NCI-H526 (cell line): ENCODE measurements around the gene NPAS3.

ENCODE experiments used
- DNase-seq, 2 experiments: peaks; one replicate each; lab custom pipeline; 2025; lab: John Stamatoyannopoulos, UW

NPAS3 gene

DNA sequence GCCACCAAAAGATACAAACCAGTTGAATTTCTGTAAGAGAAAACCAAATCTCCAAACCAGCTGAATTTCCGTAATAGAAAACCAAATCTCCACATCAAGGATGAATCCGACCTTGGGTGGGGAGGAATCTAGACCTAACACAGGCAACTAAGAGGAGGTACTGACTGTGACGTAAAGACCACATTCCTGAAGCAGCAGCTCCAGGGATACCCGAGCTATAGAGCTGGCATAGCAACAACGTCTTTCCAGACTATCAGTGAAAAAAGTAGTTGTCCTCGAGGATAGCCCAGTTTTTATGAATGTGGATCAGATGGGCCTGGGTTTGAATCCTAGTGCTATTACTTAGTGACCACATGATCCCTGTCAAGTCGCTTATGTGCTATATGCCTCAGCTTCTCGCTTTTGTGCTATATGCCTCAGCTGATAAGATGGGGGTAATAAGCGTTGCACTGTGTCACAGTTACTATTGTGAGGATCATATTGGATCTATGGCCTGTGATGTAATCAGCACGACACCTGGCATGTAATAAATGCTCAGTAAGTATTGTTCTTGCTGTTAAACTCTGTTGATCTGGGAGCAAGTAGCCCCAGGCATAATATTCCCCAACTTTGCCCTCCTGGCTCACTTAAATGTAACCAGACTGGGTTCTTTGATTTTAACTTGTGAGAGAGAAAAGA, 898.4 kb downstream of the NPAS3 start:
- no peak for DNase-seq

DNA sequence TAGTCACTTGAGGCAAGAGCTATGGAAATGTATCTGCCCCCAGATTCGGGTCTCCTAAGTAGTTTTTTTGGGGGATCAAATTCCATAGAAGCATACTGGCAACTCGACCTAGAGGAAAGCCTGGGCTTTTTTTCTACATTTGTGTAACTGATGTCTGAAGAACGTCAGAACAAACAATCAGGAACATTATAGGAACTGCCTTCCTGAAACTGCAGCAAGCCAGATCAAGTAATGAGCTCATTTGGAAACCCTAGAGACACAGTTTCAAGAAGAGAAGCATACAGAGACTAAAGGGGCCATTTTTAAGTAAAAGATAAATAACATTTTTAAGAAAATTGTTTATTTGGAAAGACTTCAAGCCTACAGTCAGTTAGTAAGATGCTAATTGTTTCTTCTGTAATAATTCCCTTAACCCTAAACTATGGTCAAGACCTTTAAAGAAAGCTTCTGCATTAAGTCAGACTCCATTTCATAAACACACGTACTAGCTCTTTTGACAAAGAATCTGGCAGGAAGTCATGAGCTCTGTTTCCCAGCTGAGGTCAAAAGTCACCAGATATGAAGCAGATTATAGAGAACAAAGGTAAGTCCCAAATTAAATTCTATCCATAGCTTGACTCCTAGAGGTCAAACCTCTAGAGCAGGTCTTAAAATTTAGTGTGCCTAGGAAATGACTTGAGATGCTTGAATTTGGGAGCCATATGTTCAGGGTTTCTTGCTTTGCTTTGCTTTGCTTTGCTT, 899.4 kb downstream of the NPAS3 start:
- DNase-seq = peak in 1 of 2 experiments; percentile 16

DNA sequence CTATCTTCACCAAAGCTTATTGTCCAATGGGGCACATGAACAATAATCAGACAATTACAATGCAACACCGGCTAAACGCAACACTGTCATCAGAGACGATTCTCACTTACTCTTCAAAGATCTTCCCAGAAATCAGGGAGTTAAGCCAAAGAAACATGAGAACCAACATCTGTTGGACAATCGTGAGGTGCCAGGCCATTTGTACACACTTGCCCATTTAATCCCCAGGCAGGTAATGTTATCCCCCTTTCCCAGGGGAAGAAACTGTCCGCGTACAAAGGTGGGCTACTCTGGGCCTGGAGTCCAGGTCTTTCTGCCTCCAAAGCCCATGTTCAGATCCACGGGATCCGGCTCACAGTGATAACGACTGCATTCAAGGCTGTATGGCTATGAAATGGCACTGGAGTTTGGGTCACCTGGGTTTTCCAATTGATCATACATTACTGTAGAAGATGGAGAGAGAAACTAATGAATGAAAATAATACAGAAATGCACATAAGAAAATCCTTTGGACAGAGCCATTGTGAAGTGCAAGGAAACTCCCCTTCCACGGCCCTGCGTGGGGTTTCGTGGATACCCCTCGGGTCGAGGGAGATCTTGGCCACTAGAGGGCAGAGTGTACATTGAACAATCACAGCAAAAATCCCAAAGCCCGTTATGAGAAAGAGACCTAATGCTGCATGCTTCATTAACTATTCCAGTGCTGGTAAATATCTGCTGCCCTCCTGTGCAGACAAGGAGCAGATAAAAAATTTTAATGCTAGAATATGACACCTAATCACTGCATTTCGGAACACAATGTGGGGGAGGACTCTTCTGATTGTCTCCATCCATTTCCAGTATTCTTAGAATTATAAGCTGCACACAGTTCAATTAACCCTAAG, 900.8 kb downstream of the NPAS3 start:
- peak; percentile 58 to 85 for DNase-seq

DNA sequence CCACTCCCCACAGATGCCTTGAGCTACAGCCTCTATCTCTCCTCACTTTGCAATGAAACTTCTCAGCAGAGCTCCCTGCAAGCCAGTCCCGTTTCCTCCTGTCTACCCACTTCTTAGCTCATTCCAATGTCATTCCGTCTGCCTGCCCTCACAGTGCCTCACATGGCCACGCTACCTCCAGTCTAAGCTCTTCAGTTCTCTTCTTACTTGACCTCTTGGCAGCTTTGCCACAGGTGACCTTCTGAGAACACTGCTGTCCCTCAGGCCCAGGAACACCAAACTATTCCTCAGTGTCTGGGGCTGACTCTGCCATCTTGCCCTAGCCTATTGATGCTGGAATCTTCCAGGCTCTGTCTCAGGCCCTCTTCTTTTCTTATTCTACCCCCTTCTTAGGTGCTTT, 902.1 kb downstream of the NPAS3 start:
- no peak for DNase-seq

DNA sequence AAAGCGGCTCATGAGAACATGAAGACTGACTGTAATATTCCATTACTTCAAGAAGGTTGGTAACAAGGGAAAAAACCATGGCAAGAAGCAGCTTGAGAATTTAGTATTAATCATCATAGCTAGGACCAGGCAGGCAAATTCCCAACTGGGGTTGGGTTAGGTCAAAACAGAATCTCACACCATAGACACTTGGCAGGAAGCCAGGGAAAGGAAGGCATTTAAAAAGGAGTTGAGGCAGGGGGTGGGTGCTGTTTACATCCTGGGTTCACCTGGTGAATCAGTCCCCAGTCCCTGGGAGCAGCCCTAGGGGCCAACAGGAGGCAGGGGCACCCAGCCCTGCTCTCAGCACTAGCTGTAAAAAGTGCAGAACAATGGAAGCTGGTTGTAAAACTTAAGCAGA, 903.6 kb downstream of the NPAS3 start:
- peak; percentile 37 to 70 for DNase-seq

DNA sequence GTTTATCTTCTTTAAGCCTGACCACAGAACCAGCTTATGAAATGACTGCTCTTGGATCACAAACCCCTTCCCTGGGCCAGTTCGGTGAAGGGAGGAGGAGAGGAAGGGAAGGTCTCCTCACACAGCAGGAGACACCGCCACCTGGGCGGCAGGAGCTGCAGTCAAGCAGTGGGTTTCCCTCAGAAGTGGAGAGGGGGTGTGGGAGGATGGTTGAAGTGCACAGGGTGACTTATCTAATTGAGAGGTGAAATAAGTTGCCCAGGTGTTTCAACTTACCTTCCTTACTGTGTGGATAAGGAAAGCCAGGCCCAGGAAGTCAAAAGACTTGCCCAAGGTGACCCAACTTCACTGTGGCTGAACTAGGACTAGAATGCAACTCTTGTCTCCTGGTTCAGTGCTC, 905.4 kb downstream of the NPAS3 start:
- peak in 1 of 2 experiments; percentile 27 for DNase-seq

DNA sequence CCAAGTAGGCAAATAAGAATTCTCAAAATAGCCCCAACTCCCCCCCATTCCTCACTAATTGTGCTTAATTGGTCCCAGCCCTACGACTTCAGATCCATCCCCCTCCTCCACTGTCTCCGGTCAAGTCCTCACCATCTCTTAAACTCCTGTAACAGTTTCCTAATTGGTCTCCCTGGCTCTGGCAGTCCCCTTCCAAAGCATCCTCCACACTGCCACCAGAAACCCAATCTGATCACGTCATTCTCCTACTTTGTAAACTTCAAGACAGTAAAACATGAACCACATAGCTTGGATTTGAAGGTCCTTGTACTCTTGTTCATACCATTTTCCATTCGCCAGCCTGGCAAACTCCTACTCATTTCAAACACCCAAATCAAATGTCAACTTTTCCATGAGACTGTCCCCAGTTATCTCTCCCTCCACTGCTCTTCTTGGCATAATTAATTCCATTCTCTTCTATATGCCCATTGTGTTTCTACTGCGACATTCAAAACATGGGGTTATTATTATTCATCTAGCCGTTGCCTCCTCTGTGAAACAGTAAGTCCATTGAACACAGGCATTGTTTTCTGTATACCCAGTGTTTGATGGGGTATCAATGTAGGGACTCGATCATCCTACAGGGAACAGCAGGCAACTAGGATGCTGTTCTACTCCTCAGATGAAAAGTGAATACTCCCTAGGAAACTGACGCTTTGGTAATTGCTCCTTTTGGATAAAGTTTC, 907.6 kb downstream of the NPAS3 start:
- DNase-seq = peak; percentile 86 to 93

DNA sequence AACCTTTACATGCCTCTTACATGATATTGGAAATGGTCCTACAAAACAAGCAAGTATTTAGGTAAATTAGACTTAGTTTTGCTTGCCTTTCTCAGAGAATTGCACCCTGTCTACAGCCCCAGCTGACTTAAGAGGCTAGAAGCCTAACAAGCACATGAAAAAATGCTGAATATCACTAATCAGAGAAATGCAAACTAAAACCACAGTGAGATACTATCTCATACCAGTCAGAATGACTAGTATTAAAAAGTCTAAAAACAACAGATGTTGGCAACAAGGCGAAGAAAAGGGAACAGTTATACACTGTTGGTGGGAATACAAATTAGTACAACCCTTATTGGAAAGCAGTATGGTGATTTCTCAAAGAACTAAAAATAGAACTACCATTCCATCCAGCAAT, 908.4 kb downstream of the NPAS3 start:
- peak; percentile 24 to 26 for DNase-seq

DNA sequence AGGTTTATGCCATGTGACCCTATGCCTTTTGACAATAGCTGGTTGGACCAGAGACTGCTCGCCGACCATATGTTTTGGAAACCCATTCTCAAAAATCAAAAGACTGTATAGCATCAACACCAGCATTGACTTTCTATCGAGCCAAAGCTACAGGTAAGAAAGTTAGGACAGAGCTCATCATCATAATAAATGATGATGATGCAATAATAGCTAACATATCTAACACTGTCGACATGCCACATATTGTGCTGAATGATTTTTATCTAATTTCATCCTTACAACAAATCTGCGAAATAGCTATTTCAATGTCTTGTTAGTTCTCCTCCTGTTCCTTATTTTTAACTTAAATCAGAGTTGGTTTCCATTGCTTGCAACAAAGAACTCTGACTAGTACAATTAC, 909.3 kb downstream of the NPAS3 start:
- no peak for DNase-seq

DNA sequence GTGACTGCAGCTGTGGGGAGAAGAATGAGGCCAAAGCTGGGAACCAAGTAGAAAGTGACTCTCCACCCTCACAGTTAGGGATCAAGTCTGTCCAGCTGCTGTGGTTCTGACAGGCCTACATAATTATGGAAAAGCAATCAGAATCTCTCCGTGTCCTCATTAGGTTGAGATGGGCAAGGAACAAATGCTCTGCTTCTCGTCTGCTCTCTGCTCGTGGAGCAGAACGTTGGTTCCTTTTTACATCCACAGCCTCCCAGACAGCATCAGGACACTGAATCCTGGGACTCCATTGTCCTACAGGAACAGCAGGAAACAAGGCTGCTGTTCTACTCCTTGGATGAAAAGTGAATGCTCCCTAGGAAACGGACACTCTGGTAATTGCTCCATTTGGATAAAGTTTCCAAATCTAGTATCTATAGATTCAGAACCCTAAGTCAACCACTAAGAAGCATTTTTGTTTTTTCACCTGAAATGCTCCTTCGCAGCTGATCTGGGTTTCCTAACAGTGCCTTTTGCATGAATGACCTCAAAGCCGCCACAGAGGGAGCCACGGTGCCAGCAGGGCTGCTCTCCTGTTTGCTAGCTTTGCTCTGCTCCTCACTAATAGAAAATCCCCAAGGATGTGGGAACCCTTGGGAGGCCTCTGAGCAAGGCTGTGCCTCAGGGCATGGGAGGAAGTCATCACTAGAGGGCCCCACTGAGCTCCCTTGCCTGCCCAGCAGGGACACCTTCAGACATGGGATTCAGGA, 910.2 kb downstream of the NPAS3 start:
- peak; percentile 93 to 98 for DNase-seq

DNA sequence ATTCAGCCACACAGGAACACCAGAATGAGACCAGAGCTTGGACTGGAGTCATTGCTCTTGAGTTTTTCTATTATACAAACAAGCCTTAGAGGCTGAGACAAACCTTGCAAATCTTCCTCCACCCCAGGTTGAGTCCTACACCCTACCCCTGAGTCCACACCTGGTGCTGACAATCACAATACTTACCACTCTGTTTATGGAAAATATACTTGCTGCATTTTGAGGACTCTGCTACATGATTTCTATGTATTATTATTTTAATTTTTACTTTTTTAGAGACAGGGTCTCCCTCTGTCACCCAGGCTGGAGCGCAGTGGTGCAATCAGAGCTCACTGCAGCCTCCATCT, 910.7 kb downstream of the NPAS3 start:
- no peak for DNase-seq

DNA sequence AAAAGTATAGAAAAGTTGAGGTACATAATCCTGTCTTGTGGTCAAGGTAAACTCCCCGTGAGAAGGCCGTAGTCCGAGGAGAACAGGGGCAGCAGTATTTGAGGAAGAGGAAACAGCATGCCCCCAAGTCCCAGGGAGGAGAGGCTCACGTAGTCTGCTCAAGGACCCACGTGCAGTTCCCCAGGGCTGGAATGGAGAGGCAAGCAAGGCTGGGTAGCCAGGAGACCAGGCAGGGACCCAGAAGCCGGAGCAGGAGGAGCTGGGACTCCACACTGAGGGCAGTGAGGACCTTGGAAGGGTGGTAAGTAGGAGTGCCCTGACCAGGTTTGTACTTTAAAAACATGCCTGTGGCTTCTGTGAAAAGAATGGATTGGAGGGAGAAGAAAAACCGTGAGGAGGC, 912.1 kb downstream of the NPAS3 start:
- peak in 1 of 2 experiments; percentile 74 for DNase-seq

DNA sequence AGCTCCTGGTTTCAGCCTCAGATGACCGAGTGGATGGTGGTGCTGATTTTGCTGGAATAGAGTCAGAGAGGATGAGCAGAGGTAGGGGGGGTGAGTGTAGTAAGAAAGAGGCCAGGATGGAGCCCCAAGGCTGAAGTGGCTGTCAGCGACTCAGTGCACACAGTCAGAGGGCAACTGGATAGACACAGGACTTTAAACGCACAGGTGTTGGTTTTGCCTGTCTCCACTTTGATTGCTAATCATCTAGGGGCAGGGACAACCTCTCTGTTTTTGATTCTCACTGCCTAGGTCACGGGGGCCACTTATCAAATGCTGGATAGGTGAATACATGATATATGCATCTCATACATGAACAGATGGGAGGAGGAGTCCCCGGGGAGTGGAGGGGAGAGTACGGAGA, 912.7 kb downstream of the NPAS3 start:
- DNase-seq = peak; percentile 86 to 91

DNA sequence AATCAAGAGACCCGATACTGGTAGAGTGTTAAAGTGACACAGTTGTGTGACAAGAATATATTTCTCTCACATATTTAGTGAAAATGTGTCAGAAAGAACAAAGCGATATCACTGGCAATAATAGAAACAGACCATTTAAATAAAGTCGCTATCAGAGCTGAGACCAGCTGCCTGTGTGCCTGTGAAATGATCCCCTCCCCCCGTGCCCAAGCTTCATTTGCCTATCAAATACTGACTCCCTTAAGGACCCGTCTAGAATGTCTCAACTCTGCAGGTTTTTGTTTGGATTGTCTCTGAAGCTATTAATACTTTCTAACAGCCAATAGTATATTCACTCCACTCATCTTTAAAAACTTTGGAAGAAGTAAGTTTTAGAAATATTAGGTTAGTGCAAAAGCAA, 913.3 kb downstream of the NPAS3 start:
- peak; percentile 95 to 97 for DNase-seq
